ENCODE data around the gene COL6A1. TPM values are rescaled to one million over a fixed set of nuclear protein-coding genes. Genes with fewer than 3 reads are reported as not detected.
A peak's percentile ranks its signal among the peaks of the same experiment; 100 is the strongest.

The COL6A1 gene
- total RNA-seq, 4 donors from 2014 or later = 94.9 to 265 (median 133) TPM

GRCh38 chr21:45984584-45985095 lies 3.1 kb downstream of the COL6A1 start:
- TF ChIP-seq POLR2A (IDR thresholded peaks at IDR 0.05) (no peak), CTCF (IDR thresholded peaks at IDR 0.05) (no peak)
- DNase-seq (ENCODE audit: low spot score in 2 of 2) = no peak
- 74 to 80% methylated on average over 3 of the region's 3 CpGs for WGBS, 2 donors
- H3K4me3 ChIP-seq (ENCODE audit: low read depth, poor library complexity, severe bottlenecking) = no peak overlapping the region
- intact Hi-C loops (cut with DNase I; ENCODE audit: low total_unique reads) = no loop called here

- no peak overlapping the region for H3K4me3 ChIP-seq (ENCODE audit: low read depth, poor library complexity, severe bottlenecking)
- peak in 1 of 2 donors; percentile 84 for DNase-seq (ENCODE audit: low spot score in 2 of 2)
- intact Hi-C loops (cut with DNase I; ENCODE audit: low total_unique reads) = no loop called here
- TF ChIP-seq CTCF (IDR thresholded peaks at IDR 0.05) (no peak), POLR2A (IDR thresholded peaks at IDR 0.05) (no peak)
- 77 to 85% methylated on average over 30 to 37 of the region's 37 CpGs for WGBS, 2 donors
These were observed 4.1 kb downstream of the COL6A1 start for GRCh38 chr21:45985471-45986315.

GRCh38 chr21:45986316-45987051 lies 4.9 kb downstream of the COL6A1 start:
- intact Hi-C loops (cut with DNase I; ENCODE audit: low total_unique reads) = no loop called here
- DNase-seq (ENCODE audit: low spot score in 2 of 2) = peak in 1 of 2 donors; percentile 83
- TF ChIP-seq POLR2A (IDR thresholded peaks at IDR 0.05) (no peak), CTCF (IDR thresholded peaks at IDR 0.05) (no peak)
- 90 to 91% methylated on average over 28 to 29 of the region's 36 CpGs for WGBS, 2 donors
- no peak overlapping the region for H3K4me3 ChIP-seq (ENCODE audit: low read depth, poor library complexity, severe bottlenecking)

- intact Hi-C loops (cut with DNase I; ENCODE audit: low total_unique reads) = no loop called here
These were observed 5.6 kb downstream of the COL6A1 start for GRCh38 chr21:45987121-45987711.

More at GRCh38 chr21:45987121-45987711, 5.6 kb downstream of the COL6A1 start:
- peak in 1 of 2 donors; percentile 82 for DNase-seq (ENCODE audit: low spot score in 2 of 2)
- TF ChIP-seq CTCF (IDR thresholded peaks at IDR 0.05) (no peak), POLR2A (IDR thresholded peaks at IDR 0.05) (no peak)
- H3K4me3 ChIP-seq (ENCODE audit: low read depth, poor library complexity, severe bottlenecking) = no peak overlapping the region
- 85 to 93% methylated on average over 29 of the region's 29 CpGs for WGBS, 2 donors
